HG03442 (cell line): ENCODE measurements around the gene REXO5.
"Not testable (repeated sequence)": the region's sequence is repeated elsewhere in the genome, so short reads cannot be mapped to it uniquely, and the experiment has no call there.

ENCODE experiments used
- ATAC-seq: cut with Tn5 transposase; IDR thresholded peaks from one replicate; pipeline ENCODE4 v1.9.1; 2021; ENCODE audit warnings: mild to moderate bottlenecking, moderate library complexity; ENCODE audit not compliant: unreplicated experiment

Gene REXO5

DNA sequence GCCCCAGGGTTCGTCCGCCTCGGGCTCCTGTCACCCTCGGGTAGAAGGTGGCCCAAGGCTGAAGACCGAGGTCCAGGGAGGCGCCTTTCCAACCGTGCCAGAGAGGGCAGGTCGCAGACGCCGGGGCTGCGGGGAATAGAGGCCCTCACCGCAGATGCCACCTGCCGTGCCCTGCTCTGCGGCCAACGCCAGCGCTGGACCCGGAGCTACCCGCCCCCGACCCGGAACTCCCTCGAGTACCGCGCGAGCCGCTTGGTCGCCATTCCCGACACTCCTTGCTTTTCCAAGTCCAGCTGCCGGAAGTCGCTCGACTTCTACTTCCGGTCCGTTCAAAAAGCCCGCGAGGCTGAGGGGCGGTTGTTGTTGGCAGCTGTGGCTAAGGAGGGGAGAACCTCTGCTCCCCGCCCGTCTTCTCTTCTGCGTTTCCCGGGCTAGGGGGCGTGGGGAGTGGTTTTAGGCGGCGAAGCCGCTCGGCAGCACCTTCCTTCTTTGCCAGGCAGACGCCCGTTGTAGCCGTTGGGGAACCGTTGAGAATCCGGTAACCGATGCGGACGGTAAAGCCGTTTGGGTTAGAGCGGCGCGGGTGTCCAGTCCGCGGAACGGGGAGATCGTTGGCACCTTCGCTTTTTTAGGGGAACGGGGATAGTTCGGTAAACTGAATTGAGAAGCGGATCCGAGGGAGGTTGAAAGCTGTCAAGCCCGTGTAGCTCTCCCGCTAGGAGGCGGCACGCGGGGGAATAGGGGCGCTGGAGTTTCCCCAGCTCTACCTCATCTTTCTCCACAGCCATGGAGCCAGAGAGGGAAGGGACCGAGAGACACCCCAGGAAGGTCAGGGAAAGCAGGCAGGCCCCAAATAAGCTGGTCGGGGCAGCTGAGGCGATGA lies at the start of gene REXO5, which contains the start of gene ERI2:
TSS of gene REXO5 (plus strand) at position 360 of the 883 bp plus-strand sequence. CDS start at position 787, 427 bp downstream.
TSS of gene ERI2 (minus strand) at position 305 of the 883 bp plus-strand sequence. CDS start at position 263, 42 bp downstream.
- ATAC-seq, result peak; percentile 80

GRCh38 chr16:20760346-20760745 lies 46.0 kb upstream of the REXO5 start:
- ATAC-seq, result no peak

GRCh38 chr16:20761175-20761574 lies 45.2 kb upstream of the REXO5 start:
- ATAC-seq, result no peak

DNA sequence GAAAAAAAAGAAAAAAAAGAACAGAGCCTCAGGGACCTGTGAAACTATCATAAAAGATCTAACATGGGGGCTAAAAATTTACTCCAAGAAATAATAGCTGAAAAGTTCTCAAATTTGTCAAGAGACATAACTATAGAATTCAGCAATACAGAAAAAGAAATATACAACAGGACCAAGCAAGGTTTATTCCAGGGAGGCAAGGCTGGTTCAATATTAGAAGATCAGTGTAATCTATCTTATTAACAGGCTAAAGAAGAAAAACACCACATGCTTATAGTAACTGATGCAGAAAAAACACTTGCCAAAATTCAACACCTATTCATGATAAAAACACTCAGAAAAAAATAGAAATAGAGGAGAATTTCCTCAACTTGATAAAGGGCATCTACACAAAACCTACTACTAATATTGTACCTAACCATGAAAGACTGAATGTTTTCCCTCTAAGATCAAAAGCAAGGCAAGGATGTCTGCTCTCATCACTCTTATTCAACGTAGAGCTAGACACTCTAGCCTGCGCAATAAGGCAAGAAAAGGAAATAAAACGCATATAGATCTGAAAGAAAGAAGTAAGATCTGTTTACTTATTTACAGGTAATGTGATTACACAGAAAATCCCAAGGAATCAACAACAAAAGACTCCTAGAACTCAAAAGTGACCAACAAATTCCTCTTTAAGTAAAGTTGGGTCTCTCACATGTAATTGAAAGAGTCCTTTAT lies 43.8 kb upstream of the REXO5 start:
- ATAC-seq, result no peak

- peak; percentile 97 for ATAC-seq
Observed at GRCh38 chr16:20763461-20764232, 42.7 kb upstream of the REXO5 start, which contains the start of gene ACSM3. Gene ACSM3 (plus strand): TSS chr16:20764014. CDS start chr16:20770035, 6,021 bp downstream.

DNA sequence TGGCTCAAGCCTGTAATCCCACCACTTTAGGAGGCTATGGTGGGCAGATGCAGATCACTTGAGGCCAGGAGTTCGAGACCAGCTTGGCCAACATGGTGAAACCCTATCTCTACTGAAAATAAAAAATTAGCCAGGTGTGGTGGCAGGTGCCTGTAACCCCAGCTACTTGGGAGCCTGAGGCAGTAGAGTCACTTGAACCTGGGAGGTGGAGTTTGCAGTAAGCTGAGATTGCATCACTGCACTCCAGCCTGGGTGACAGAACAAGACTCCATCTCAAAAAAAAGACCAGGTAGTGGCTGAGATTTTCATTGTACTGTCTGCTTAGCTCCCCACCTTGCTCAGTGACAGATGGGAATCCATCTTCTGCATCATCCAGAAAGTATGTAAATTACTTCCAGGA lies 41.9 kb upstream of the REXO5 start:
- ATAC-seq, result not testable (repeated sequence)

GRCh38 chr16:20765732-20766131 lies 40.6 kb upstream of the REXO5 start:
- ATAC-seq, result no peak

GRCh38 chr16:20766294-20766693 lies 40.0 kb upstream of the REXO5 start:
- ATAC-seq, result no peak

- ATAC-seq, result no peak
Observed at GRCh38 chr16:20767577-20767976, 38.8 kb upstream of the REXO5 start.

DNA sequence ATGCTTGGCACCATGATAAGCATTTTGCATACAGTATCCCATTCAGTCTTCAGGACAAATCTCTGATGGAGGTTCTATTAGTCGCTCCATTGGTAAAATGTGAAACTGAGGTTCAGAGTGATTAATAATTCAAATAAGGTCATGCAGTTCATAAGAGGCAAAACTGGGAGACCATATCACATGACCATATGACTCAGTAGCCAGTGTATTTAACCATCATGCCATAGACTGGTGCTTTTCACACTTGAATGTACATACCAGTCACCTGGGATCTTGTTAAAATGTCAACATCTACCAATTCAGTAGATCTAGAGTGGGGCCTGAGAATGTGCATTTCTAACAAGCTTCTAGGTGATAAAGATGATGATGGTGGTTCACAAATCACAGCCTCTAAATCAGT lies 38.2 kb upstream of the REXO5 start:
- ATAC-seq, result no peak

GRCh38 chr16:20768818-20769217 lies 37.5 kb upstream of the REXO5 start:
- no peak for ATAC-seq

DNA sequence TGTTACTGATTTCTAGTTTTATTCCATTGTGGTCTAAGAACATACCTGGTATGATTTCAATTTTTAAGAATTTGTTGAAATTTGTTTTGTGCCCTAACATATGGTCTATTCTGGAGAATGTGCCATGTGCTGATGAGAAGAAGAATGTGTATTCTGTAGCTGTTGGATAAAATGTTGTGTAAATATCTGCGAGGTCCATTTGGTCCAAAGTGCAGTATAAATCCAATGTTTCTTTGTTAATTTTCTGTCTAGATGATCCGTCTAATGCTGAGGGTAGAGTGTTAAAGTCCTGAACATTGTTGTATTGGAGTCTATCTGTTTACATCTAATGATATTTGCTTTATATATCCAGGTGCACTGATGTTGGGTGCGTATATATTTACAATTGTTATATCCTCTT lies 32.6 kb upstream of the REXO5 start:
- ATAC-seq, result no peak

GRCh38 chr16:20774703-20775362 lies 31.5 kb upstream of the REXO5 start:
- ATAC-seq, result no peak

- no peak for ATAC-seq
Observed at GRCh38 chr16:20781697-20782096, 24.6 kb upstream of the REXO5 start.

GRCh38 chr16:20782470-20782869 lies 23.9 kb upstream of the REXO5 start:
- ATAC-seq, result no peak

- ATAC-seq, result no peak
Observed at GRCh38 chr16:20784204-20784603, 22.1 kb upstream of the REXO5 start.

- no peak for ATAC-seq
Observed at GRCh38 chr16:20789130-20789529, 17.2 kb upstream of the REXO5 start.

- ATAC-seq, result no peak
Observed at GRCh38 chr16:20791923-20792612, 14.3 kb upstream of the REXO5 start.

DNA sequence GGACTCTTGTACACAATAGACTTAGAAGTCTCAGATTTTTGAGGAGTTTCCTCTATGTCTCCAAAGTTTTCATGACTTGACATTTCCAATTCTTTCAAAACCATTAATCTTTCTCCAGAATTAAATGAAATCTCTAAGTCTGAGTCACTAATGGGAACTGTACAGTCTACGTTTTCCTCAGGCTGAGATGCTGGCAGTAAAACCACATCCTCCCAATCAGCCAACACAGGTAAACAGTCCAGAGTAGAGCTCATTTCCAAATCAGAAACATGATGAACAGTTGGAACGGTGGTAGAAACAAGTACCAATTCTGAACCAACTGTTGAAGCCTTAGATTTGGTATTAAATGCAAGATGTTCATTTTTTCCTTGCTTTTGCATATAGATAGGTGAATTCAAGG lies 8.0 kb upstream of the REXO5 start:
- ATAC-seq, result no peak

DNA sequence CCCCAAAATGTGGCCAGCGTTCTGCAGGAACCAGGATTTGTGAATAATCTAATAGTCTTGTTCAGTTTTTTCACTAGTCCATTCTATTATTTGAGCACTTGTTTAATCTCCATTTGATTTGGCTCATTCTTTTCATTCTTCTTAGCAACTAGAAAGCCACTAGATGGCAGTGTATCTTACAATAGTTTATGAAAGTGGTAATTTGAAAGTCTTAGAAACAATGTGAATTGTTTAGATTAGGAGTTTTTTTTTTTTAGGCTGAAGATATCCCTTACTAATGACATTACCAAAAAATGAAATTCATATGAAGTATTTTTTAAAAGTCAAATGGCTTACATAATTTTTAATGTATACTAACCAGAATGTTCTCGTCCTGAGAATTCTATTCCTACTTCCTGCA lies 6.7 kb upstream of the REXO5 start:
- no peak for ATAC-seq
